HG02642 (cell line): Measurements from ENCODE around the gene KRTAP5-6.

Experiments
- ATAC-seq: cut with Tn5 transposase; IDR thresholded peaks from one replicate; pipeline ENCODE4 v1.9.1; 2021; ENCODE audit warnings: mild to moderate bottlenecking; ENCODE audit not compliant: unreplicated experiment, poor library complexity

The KRTAP5-6 gene

GRCh38 chr11:1729692-1730011, 32.7 kb downstream of the KRTAP5-6 start:
- no peak for ATAC-seq

- no peak for ATAC-seq
These were observed 33.1 kb downstream of the KRTAP5-6 start for GRCh38 chr11:1730059-1730629.

- no peak for ATAC-seq
These were observed 34.6 kb downstream of the KRTAP5-6 start for GRCh38 chr11:1731451-1732059.

GRCh38 chr11:1732418-1733008, 35.5 kb downstream of the KRTAP5-6 start:
- no peak for ATAC-seq

- ATAC-seq = no peak
These were observed 36.2 kb downstream of the KRTAP5-6 start for GRCh38 chr11:1733009-1733715.

- ATAC-seq = no peak
These were observed 37.0 kb downstream of the KRTAP5-6 start for GRCh38 chr11:1733716-1734640.

- ATAC-seq = no peak
These were observed 37.7 kb downstream of the KRTAP5-6 start for GRCh38 chr11:1734641-1735081.

- no peak for ATAC-seq
These were observed 38.3 kb downstream of the KRTAP5-6 start for GRCh38 chr11:1735271-1735670.

GRCh38 chr11:1736447-1736992, 39.5 kb downstream of the KRTAP5-6 start:
- no peak for ATAC-seq

- no peak for ATAC-seq
These were observed 40.2 kb downstream of the KRTAP5-6 start for GRCh38 chr11:1737080-1737757.

- ATAC-seq = no peak
These were observed 41.4 kb downstream of the KRTAP5-6 start for GRCh38 chr11:1738380-1738779.

GRCh38 chr11:1739576-1739975, 42.6 kb downstream of the KRTAP5-6 start:
- no peak for ATAC-seq

GRCh38 chr11:1740786-1741530, 44.0 kb downstream of the KRTAP5-6 start:
- ATAC-seq = no peak

GRCh38 chr11:1741741-1742140, 44.7 kb downstream of the KRTAP5-6 start:
- ATAC-seq = no peak

GRCh38 chr11:1742371-1742770, 45.4 kb downstream of the KRTAP5-6 start:
- no peak for ATAC-seq

- ATAC-seq = no peak
These were observed 46.0 kb downstream of the KRTAP5-6 start for GRCh38 chr11:1742869-1743584.

- no peak for ATAC-seq
These were observed 46.7 kb downstream of the KRTAP5-6 start for GRCh38 chr11:1743585-1744136.
